ENCODE measurements around the gene ATG7.

DNA sequence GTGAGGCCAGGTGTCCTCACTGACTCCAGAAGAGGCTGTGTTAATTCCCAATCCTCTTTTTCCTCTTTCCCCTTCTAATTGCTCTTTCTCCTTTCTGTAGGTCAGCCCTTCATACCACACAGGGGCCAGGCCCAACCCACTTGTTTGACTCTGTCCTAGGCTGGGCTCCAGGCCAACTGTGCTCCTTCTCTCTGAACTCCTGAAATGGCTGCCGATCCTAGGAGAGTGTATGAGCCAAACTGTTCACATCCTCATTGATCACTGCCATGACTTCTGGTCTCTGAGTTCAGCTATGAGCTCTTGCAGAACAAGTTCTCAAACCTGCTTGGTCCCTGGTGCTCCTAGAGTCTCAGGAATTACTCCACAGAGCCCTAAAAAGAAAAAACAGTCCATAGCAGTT is 226.4 kb downstream of the ATG7 start:
- TF ChIP-seq, protein P1, sequence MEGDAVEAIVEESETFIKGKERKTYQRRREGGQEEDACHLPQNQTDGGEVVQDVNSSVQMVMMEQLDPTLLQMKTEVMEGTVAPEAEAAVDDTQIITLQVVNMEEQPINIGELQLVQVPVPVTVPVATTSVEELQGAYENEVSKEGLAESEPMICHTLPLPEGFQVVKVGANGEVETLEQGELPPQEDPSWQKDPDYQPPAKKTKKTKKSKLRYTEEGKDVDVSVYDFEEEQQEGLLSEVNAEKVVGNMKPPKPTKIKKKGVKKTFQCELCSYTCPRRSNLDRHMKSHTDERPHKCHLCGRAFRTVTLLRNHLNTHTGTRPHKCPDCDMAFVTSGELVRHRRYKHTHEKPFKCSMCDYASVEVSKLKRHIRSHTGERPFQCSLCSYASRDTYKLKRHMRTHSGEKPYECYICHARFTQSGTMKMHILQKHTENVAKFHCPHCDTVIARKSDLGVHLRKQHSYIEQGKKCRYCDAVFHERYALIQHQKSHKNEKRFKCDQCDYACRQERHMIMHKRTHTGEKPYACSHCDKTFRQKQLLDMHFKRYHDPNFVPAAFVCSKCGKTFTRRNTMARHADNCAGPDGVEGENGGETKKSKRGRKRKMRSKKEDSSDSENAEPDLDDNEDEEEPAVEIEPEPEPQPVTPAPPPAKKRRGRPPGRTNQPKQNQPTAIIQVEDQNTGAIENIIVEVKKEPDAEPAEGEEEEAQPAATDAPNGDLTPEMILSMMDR (IDR thresholded peaks at IDR 0.05), result no peak
- TF ChIP-seq POLR2A (IDR thresholded peaks at IDR 0.05; ENCODE audit: low read depth), result no peak
- no peak for TF ChIP-seq EP300 (IDR thresholded peaks at IDR 0.05)
